GM18505 (cell line): ENCODE measurements around the gene MAP3K10.

Experiments used
- ATAC-seq: cut with Tn5 transposase; IDR thresholded peaks from one replicate; pipeline ENCODE4 v1.9.1; 2021; ENCODE audit not compliant: unreplicated experiment
- POLR2A ChIP-seq: IDR thresholded peaks from 4 replicates; pipeline ENCODE4 v1.6.1; 2011; ENCODE audit warnings: borderline replicate concordance; ENCODE audit not compliant: insufficient read depth, insufficient read length; ENCODE audit errors: extremely low read depth

Gene MAP3K10

GRCh38 chr19:40235238-40236025 is 44.2 kb downstream of the MAP3K10 start:
- no peak for ATAC-seq
- no peak for TF ChIP-seq POLR2A

GRCh38 chr19:40236026-40236355 is 44.8 kb downstream of the MAP3K10 start:
- TF ChIP-seq POLR2A, result no peak
- no peak for ATAC-seq

GRCh38 chr19:40236366-40236765 is 45.1 kb downstream of the MAP3K10 start:
- no peak for TF ChIP-seq POLR2A
- ATAC-seq, result no peak

- no peak for ATAC-seq
- TF ChIP-seq POLR2A, result no peak
These were observed 46.6 kb downstream of the MAP3K10 start for GRCh38 chr19:40237791-40238190.

GRCh38 chr19:40238775-40239174 is 47.5 kb downstream of the MAP3K10 start:
- ATAC-seq, result no peak

DNA sequence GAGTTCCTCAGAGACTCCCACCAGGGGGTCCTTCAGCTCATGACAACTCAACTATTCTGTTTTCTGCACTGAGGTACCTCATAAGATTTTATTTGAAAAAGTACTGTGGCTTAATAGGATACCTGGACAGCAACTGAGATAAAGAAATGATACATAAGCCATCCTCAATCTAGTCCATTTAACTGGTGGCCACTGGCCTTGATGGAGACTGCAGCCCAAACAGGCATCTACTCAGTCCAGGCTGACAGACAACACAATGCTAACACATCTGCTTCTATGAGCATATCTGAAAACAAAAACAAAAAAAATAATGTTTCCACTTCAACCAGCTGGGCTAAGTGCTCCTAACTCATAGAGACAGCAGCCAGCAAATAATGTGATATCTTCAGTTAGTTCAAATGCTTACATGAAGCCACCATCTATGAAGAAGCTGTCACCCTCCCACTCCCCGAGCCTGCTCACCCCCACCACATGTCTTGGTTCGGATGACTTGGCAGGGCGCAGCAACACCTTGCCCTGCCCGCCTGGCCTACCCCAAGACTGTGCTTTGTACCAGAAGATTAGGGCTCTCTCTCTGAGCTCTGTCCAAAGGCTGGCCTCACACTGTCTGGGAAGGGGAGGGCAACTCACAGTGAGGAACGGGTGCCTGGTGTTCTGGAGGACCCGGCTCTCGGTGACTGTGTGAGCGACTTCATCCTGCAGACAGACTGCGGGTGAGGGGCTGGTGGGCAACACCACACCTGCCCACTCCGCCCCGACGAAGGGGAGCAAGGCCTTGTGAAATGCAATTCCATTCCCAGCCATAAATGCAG is 48.4 kb downstream of the MAP3K10 start:
- no peak for ATAC-seq

More at GRCh38 chr19:40238775-40239174, 47.5 kb downstream of the MAP3K10 start:
- no peak for TF ChIP-seq POLR2A

GRCh38 chr19:40240332-40240731 is 49.1 kb downstream of the MAP3K10 start:
- no peak for ATAC-seq
- no peak for TF ChIP-seq POLR2A

More for the DNA sequence above, 48.4 kb downstream of the MAP3K10 start:
- no peak for TF ChIP-seq POLR2A

- no peak for ATAC-seq
- TF ChIP-seq POLR2A, result no peak
These were observed 50.0 kb downstream of the MAP3K10 start for GRCh38 chr19:40241125-40241808.

DNA sequence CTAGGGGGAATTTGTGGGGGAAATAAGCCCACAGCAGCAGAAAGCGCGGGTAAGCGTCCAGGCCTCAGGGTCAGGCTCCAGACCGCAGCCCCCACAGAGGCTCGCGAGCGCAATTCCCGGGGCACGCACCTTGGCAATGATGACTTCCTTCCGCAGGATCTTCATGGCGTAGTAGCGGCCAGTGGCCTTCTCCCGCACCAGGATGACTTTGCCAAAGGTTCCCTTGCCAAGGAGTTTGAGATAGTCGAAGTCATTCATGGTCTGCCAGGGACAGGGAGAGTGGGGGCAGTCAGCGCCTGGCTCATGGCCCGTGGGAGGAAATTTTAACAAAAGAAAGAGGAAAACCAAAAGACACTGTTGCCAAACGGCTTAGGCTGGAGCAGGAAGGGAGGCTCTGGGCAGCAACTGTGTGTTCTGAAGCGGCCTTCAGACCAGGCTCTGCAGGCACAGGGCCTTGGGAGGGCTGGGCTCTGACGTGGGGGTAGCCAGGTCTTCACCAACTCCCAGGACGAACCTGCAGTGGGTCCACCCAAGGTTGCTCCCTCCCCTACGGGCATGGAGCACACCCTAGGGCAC is 50.7 kb downstream of the MAP3K10 start:
- no peak for TF ChIP-seq POLR2A
- no peak for ATAC-seq

DNA sequence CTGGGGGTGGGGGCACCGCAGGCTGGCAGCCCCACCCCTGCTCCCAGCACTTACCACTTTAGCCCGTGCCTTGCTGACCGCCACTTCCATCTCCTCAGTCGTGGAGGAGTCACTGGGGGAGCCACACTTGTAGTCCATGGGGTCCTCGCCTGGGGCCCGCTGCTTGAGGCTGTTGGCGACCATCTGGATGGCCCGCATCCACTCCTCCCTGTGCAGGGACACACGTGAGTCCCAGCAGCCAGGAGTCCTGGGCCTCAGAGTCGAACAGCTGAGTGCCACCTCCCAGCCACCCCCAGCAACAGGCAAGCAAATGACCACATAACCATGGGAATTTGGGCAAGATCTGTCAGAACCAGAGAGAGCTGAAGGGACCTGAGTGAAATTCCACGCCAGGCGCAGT is 51.3 kb downstream of the MAP3K10 start:
- ATAC-seq, result no peak
- TF ChIP-seq POLR2A, result no peak

GRCh38 chr19:40243181-40243580 is 52.0 kb downstream of the MAP3K10 start:
- TF ChIP-seq POLR2A, result no peak
- no peak for ATAC-seq

GRCh38 chr19:40244579-40245317 is 53.5 kb downstream of the MAP3K10 start:
- no peak for ATAC-seq

More at GRCh38 chr19:40244579-40245317, 53.5 kb downstream of the MAP3K10 start:
- TF ChIP-seq POLR2A, result no peak
